ENCODE results near the gene CSTA.

CSTA gene

DNA sequence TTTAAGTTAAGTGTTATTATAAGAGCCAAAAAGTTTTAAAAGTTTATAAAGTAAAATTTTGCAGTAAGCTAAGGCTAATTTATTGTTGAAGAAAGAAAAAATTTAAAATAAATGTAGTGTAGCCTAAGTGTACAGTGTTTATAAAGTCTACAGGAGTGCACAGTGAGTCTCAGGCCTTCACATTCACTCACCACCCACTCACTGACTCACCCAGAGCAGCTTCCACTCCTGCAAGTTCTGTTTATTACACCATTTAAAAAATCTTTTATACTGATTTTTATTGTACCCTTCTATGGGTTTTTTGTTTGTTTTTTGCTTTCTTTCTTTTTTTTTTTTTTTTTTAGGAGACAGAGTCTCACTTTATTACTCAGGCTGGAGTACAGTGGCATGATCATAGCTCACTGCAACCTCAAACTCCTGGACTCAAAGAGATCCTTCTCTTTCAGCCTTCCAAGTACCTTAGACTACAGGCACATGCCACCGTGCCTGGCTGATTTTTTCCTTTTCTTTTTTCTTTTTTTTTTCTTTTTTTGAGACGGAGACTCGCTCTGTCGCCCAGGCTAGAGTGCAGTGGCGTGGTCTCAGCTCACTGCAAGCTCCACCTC lies 25.9 kb downstream of the CSTA start:
- H3K4me3 ChIP-seq (ENCODE audit: low read depth, low read length): no peak overlapping the region
- TF ChIP-seq, protein P1, sequence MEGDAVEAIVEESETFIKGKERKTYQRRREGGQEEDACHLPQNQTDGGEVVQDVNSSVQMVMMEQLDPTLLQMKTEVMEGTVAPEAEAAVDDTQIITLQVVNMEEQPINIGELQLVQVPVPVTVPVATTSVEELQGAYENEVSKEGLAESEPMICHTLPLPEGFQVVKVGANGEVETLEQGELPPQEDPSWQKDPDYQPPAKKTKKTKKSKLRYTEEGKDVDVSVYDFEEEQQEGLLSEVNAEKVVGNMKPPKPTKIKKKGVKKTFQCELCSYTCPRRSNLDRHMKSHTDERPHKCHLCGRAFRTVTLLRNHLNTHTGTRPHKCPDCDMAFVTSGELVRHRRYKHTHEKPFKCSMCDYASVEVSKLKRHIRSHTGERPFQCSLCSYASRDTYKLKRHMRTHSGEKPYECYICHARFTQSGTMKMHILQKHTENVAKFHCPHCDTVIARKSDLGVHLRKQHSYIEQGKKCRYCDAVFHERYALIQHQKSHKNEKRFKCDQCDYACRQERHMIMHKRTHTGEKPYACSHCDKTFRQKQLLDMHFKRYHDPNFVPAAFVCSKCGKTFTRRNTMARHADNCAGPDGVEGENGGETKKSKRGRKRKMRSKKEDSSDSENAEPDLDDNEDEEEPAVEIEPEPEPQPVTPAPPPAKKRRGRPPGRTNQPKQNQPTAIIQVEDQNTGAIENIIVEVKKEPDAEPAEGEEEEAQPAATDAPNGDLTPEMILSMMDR (IDR thresholded peaks at IDR 0.05; ENCODE audit: low read depth, low read length): no peak

DNA sequence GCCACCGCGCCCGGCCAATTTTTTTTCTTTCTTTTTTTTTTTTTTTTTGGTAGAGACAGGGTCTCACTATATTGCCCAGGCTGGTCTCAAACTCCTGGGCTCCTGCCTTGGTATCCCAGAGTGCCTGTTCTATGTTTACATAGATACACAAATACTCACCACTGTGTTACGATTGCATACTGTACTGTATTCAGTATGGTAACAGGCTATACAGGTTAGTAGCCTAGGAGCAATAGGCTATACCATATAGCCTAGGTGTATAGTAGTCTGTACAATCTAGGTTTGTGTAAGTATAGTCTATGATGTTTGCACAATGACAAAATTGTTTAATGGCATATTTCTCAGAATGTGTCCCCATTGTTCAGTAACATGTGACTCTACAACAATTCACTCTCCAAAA lies 26.6 kb downstream of the CSTA start:
- H3K4me3 ChIP-seq (ENCODE audit: low read depth, low read length): no peak overlapping the region
- TF ChIP-seq, protein P1 (IDR thresholded peaks at IDR 0.05; ENCODE audit: low read depth, low read length): no peak

DNA sequence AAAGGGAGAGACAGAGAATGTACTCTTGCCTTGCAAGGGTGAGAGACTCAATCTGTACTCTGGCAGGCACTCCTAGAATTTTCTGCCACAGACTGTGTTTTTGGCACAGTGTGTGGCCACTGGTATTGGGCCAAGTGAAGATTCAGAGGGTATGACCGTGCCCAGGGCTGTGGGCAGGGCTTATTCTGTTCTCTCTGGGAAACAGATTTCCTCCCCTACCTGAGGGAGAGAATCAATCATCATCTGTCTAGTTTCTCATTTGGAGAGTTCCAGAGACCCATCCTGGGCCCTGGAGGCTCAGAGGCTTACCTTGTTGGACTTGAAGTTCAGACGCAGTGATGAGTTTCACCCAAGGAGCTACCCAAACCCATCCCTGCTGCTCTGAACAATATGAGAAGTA lies 28.2 kb downstream of the CSTA start:
- TF ChIP-seq, protein P1 (IDR thresholded peaks at IDR 0.05; ENCODE audit: low read depth, low read length): no peak
- no peak overlapping the region for H3K4me3 ChIP-seq (ENCODE audit: low read depth, low read length)

DNA sequence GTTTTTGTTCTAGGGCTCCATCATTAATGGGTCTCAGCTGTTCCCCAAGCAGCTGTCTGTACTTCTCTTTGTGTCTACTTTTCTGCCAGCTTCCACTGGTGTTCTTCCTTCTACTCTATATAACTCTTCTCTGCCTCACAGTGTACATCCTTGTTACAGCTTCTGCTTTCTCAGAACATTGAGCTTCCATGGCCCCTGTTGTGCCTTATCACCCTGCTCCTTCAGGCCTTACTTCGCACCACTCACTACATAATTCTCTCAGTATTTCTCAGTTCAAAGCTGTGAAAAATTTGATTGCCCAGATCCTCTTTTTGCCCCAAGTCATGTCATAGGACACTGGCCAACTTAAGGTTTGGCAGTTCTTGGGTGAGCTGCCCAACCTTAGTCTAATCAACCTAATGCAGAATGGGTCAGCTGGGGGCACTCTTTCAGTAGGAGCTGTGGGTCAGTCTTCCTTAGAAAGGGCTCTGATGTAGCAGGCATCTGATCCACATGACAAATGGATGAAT lies 28.9 kb downstream of the CSTA start:
- TF ChIP-seq, protein P1 (IDR thresholded peaks at IDR 0.05; ENCODE audit: low read depth, low read length): no peak
- no peak overlapping the region for H3K4me3 ChIP-seq (ENCODE audit: low read depth, low read length)

DNA sequence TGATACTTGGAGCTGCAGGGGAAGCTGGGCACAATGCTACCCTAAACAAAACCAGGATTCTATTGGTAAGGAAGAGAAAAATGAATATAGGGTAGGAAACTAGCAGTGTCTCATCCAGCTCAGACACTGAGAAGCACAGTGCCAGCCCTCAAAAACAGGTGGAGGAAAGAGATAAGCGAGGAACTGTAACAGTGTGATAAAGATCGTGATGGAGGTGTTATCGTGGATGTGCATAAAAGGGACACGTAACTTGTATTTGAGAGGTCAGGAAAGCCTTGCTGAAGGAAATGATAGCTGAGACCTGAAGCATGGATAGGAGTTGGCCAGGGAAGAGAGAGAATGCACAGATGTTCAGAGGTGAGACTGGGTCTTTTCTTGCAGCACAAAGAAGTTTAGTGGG lies 30.6 kb downstream of the CSTA start:
- TF ChIP-seq, protein P1 (IDR thresholded peaks at IDR 0.05; ENCODE audit: low read depth, low read length): no peak
- no peak overlapping the region for H3K4me3 ChIP-seq (ENCODE audit: low read depth, low read length)

DNA sequence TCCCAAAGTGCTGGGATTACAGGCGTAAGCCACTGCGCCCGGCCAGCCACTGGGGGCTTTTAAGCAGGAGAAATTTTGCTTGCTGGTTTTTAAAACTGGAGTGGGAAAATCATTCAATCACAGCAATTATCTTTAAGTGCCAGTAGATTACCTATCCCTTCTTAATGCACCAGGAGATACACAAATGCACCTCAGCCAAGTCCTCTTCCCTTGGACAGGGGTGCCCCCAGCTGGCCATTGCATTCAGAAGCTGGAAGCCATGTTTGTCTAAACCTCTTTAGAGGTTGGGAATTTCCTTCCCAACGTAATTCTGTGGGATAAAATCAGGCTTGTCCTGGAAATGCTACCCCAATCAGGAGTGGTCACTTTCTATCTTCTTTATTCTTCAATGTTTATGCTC lies 31.4 kb downstream of the CSTA start:
- H3K4me3 ChIP-seq (ENCODE audit: low read depth, low read length): no peak overlapping the region
- TF ChIP-seq, protein P1 (IDR thresholded peaks at IDR 0.05; ENCODE audit: low read depth, low read length): peak; percentile 23; the same call in 1 of the 2 replicates

DNA sequence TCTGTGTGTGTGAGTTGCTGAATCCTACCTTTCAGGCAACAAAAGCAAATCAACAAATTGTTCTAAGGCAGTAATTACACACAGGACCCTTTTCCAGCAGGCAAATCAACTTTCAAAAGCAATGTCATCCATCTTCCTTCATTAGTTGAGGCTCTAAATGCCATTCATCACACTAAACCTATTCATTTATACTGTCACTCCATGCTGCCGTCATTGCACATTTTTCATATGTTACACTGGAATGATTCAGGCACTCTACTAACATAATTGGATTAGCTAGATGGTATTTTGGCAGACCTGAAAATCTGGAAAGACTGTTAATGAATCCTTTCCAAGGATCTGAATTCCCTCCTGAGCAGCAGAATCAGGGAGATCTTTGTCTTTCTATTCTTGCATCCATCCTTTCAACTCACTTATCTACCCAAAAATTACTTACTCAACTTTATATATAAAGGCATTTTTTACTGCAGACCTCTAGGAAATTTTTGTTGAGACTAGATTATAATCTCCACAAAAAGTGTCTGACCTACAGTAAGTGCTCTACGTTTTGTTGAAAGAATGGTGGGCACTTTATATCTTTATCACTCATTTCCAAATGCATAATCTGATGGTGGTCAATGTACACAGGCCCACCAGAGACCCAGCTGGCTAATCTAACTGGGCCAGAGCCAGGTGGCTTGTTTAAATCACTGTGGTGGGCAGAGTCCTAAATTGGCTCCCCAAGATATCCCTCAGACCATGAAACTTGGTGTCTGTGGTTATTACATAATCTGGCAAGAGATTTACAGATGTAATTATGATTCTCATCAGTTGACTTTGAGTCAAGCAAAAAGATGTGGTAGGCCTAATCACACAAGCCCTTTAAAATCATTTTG lies 33.0 kb downstream of the CSTA start:
- H3K4me3 ChIP-seq (ENCODE audit: low read depth, low read length): no peak overlapping the region
- TF ChIP-seq, protein P1 (IDR thresholded peaks at IDR 0.05; ENCODE audit: low read depth, low read length): no peak

Data from WI38 (cell line).